ENCODE results near the gene UGT1A9. TPM values are rescaled to one million over a fixed set of nuclear protein-coding genes. Genes with fewer than 3 reads are reported as not detected.
"Not testable (repeated sequence)": the region's sequence is repeated elsewhere in the genome, so short reads cannot be mapped to it uniquely, and the experiment has no call there.

Gene UGT1A9
- total and polyA plus RNA-seq, 2 experiments from 2014 or later = not detected

- peaks cover 54% of the 10 kb centered on the region for H3K9me3 Mint-ChIP-seq
- H3K4me3 ChIP-seq = no peak overlapping the region
- no peaks in the 10 kb centered on the region for H3K27me3 ChIP-seq (ENCODE audit: insufficient read depth)
- H3K9me2 ChIP-seq (ENCODE audit: insufficient read depth) = no peaks in the 10 kb centered on the region
- H3K79me2 ChIP-seq (replicated peaks; ENCODE audit: insufficient read depth) = no peaks in the 10 kb centered on the region
- no peak overlapping the region for H3K27ac Mint-ChIP-seq
- H3K36me3 Mint-ChIP-seq (ENCODE audit: low read depth) = peaks cover 16% of the 10 kb centered on the region
- no peak overlapping the region for H2AFZ ChIP-seq
- no peak overlapping the region for H3K27ac ChIP-seq (ENCODE audit: low read depth)
- no peak for TF ChIP-seq EZH2phosphoT487 (IDR thresholded peaks at IDR 0.05; ENCODE audit: unreplicated experiment)
- TF ChIP-seq JUNB (IDR thresholded peaks at IDR 0.05; ENCODE audit: unreplicated experiment) = no peak
- TF ChIP-seq, protein P1, sequence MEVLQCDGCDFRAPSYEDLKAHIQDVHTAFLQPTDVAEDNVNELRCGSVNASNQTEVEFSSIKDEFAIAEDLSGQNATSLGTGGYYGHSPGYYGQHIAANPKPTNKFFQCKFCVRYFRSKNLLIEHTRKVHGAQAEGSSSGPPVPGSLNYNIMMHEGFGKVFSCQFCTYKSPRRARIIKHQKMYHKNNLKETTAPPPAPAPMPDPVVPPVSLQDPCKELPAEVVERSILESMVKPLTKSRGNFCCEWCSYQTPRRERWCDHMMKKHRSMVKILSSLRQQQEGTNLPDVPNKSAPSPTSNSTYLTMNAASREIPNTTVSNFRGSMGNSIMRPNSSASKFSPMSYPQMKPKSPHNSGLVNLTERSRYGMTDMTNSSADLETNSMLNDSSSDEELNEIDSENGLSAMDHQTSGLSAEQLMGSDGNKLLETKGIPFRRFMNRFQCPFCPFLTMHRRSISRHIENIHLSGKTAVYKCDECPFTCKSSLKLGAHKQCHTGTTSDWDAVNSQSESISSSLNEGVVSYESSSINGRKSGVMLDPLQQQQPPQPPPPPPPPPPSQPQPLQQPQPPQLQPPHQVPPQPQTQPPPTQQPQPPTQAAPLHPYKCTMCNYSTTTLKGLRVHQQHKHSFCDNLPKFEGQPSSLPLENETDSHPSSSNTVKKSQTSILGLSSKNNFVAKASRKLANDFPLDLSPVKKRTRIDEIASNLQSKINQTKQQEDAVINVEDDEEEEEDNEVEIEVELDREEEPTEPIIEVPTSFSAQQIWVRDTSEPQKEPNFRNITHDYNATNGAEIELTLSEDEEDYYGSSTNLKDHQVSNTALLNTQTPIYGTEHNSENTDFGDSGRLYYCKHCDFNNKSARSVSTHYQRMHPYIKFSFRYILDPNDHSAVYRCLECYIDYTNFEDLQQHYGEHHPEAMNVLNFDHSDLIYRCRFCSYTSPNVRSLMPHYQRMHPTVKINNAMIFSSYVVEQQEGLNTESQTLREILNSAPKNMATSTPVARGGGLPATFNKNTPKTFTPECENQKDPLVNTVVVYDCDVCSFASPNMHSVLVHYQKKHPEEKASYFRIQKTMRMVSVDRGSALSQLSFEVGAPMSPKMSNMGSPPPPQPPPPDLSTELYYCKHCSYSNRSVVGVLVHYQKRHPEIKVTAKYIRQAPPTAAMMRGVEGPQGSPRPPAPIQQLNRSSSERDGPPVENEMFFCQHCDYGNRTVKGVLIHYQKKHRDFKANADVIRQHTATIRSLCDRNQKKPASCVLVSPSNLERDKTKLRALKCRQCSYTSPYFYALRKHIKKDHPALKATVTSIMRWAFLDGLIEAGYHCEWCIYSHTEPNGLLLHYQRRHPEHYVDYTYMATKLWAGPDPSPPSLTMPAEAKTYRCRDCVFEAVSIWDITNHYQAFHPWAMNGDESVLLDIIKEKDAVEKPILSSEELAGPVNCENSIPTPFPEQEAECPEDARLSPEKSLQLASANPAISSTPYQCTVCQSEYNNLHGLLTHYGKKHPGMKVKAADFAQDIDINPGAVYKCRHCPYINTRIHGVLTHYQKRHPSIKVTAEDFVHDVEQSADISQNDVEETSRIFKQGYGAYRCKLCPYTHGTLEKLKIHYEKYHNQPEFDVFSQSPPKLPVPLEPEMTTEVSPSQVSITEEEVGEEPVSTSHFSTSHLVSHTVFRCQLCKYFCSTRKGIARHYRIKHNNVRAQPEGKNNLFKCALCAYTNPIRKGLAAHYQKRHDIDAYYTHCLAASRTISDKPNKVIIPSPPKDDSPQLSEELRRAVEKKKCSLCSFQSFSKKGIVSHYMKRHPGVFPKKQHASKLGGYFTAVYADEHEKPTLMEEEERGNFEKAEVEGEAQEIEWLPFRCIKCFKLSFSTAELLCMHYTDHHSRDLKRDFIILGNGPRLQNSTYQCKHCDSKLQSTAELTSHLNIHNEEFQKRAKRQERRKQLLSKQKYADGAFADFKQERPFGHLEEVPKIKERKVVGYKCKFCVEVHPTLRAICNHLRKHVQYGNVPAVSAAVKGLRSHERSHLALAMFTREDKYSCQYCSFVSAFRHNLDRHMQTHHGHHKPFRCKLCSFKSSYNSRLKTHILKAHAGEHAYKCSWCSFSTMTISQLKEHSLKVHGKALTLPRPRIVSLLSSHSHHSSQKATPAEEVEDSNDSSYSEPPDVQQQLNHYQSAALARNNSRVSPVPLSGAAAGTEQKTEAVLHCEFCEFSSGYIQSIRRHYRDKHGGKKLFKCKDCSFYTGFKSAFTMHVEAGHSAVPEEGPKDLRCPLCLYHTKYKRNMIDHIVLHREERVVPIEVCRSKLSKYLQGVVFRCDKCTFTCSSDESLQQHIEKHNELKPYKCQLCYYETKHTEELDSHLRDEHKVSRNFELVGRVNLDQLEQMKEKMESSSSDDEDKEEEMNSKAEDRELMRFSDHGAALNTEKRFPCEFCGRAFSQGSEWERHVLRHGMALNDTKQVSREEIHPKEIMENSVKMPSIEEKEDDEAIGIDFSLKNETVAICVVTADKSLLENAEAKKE (CRISPR knock-in tag; IDR thresholded peaks at IDR 0.05) = no peak
- no peak for TF ChIP-seq STAT1 (IDR thresholded peaks at IDR 0.05; ENCODE audit: unreplicated experiment)
- TF ChIP-seq, protein P2, sequence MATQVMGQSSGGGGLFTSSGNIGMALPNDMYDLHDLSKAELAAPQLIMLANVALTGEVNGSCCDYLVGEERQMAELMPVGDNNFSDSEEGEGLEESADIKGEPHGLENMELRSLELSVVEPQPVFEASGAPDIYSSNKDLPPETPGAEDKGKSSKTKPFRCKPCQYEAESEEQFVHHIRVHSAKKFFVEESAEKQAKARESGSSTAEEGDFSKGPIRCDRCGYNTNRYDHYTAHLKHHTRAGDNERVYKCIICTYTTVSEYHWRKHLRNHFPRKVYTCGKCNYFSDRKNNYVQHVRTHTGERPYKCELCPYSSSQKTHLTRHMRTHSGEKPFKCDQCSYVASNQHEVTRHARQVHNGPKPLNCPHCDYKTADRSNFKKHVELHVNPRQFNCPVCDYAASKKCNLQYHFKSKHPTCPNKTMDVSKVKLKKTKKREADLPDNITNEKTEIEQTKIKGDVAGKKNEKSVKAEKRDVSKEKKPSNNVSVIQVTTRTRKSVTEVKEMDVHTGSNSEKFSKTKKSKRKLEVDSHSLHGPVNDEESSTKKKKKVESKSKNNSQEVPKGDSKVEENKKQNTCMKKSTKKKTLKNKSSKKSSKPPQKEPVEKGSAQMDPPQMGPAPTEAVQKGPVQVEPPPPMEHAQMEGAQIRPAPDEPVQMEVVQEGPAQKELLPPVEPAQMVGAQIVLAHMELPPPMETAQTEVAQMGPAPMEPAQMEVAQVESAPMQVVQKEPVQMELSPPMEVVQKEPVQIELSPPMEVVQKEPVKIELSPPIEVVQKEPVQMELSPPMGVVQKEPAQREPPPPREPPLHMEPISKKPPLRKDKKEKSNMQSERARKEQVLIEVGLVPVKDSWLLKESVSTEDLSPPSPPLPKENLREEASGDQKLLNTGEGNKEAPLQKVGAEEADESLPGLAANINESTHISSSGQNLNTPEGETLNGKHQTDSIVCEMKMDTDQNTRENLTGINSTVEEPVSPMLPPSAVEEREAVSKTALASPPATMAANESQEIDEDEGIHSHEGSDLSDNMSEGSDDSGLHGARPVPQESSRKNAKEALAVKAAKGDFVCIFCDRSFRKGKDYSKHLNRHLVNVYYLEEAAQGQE (IDR thresholded peaks at IDR 0.05; ENCODE audit: unreplicated experiment) = no peak
- no peak for TF ChIP-seq CREB1 (CRISPR knock-in tag; IDR thresholded peaks at IDR 0.05; ENCODE audit: low read depth)
- no peak for TF ChIP-seq NANOG (IDR thresholded peaks at IDR 0.05; ENCODE audit: borderline replicate concordance)
- no peak for TF ChIP-seq ZNF114 (CRISPR knock-in tag; IDR thresholded peaks at IDR 0.05)
- TF ChIP-seq EZH2 (IDR thresholded peaks at IDR 0.05; ENCODE audit: low read depth, unreplicated experiment) = no peak
- TF ChIP-seq, protein P3, sequence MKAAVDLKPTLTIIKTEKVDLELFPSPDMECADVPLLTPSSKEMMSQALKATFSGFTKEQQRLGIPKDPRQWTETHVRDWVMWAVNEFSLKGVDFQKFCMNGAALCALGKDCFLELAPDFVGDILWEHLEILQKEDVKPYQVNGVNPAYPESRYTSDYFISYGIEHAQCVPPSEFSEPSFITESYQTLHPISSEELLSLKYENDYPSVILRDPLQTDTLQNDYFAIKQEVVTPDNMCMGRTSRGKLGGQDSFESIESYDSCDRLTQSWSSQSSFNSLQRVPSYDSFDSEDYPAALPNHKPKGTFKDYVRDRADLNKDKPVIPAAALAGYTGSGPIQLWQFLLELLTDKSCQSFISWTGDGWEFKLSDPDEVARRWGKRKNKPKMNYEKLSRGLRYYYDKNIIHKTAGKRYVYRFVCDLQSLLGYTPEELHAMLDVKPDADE (IDR thresholded peaks at IDR 0.05) = no peak
- TF ChIP-seq, protein P4, sequence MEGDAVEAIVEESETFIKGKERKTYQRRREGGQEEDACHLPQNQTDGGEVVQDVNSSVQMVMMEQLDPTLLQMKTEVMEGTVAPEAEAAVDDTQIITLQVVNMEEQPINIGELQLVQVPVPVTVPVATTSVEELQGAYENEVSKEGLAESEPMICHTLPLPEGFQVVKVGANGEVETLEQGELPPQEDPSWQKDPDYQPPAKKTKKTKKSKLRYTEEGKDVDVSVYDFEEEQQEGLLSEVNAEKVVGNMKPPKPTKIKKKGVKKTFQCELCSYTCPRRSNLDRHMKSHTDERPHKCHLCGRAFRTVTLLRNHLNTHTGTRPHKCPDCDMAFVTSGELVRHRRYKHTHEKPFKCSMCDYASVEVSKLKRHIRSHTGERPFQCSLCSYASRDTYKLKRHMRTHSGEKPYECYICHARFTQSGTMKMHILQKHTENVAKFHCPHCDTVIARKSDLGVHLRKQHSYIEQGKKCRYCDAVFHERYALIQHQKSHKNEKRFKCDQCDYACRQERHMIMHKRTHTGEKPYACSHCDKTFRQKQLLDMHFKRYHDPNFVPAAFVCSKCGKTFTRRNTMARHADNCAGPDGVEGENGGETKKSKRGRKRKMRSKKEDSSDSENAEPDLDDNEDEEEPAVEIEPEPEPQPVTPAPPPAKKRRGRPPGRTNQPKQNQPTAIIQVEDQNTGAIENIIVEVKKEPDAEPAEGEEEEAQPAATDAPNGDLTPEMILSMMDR (conservative IDR thresholded peaks at IDR 0.05; ENCODE audit: low read depth in 2 of 2) = no peak
- DNase-seq (ENCODE audit: low spot score) (no peak), ATAC-seq (no peak)
- no peaks in the 10 kb centered on the region for H3K4me1 ChIP-seq (ENCODE audit: insufficient read depth)
- H3K4me3 Mint-ChIP-seq = no peak overlapping the region
- H4K20me1 ChIP-seq (replicated peaks; ENCODE audit: insufficient read depth) = no peaks in the 10 kb centered on the region
- H3K27me3 Mint-ChIP-seq (ENCODE audit: insufficient read depth, low read depth, poor library complexity) = peaks cover 2% of the 10 kb centered on the region
- H3K4me1 Mint-ChIP-seq = no peaks in the 10 kb centered on the region
- no peak overlapping the region for H3K4me2 ChIP-seq
- no peaks in the 10 kb centered on the region for H3F3A ChIP-seq (replicated peaks; ENCODE audit: low read depth)
- no peaks in the 10 kb centered on the region for H3K36me3 ChIP-seq (ENCODE audit: insufficient read depth)
Observed at GRCh38 chr2:233747283-233747544, 75.5 kb downstream of the UGT1A9 start.

- H3K36me3 ChIP-seq (ENCODE audit: insufficient read depth); H3K4me1 Mint-ChIP-seq; H2AFZ ChIP-seq; H3K27me3 ChIP-seq (ENCODE audit: insufficient read depth); H3K4me3 Mint-ChIP-seq; H3K27me3 Mint-ChIP-seq (ENCODE audit: insufficient read depth, low read depth, poor library complexity); H3F3A ChIP-seq (replicated peaks; ENCODE audit: low read depth); DNase-seq (ENCODE audit: low spot score); H3K27ac Mint-ChIP-seq; H3K9me2 ChIP-seq (ENCODE audit: insufficient read depth); H3K4me2 ChIP-seq; H3K27ac ChIP-seq (ENCODE audit: low read depth); H4K20me1 ChIP-seq (replicated peaks; ENCODE audit: insufficient read depth); H3K4me1 ChIP-seq (ENCODE audit: insufficient read depth); ATAC-seq; H3K79me2 ChIP-seq (replicated peaks; ENCODE audit: insufficient read depth); H3K4me3 ChIP-seq: not testable (repeated sequence)
- peaks cover 16% of the 10 kb centered on the region for H3K36me3 Mint-ChIP-seq (ENCODE audit: low read depth)
- H3K9me3 Mint-ChIP-seq = peaks cover 60% of the 10 kb centered on the region
Observed at GRCh38 chr2:233750689-233751088, 79.0 kb downstream of the UGT1A9 start.

All from GM23338 (cell line).